ENCODE measurements around the gene ASXL2.

Gene ASXL2

GRCh38 chr2:25743132-25743830, 135.0 kb downstream of the ASXL2 start:
- no peak overlapping the region for H3K27ac ChIP-seq
- no peak for TF ChIP-seq CTCF (conservative IDR thresholded peaks at IDR 0.05)

- H3K27ac ChIP-seq, result no peak overlapping the region
- no peak for TF ChIP-seq CTCF (conservative IDR thresholded peaks at IDR 0.05)
These were observed 135.8 kb downstream of the ASXL2 start for GRCh38 chr2:25742501-25742900.

GRCh38 chr2:25740810-25741381, 137.4 kb downstream of the ASXL2 start:
- TF ChIP-seq CTCF (conservative IDR thresholded peaks at IDR 0.05), result no peak
- H3K27ac ChIP-seq, result no peak overlapping the region

GRCh38 chr2:25738383-25739343, 139.6 kb downstream of the ASXL2 start:
- no peak overlapping the region for H3K27ac ChIP-seq
- no peak for TF ChIP-seq CTCF (conservative IDR thresholded peaks at IDR 0.05)

GRCh38 chr2:25736899-25737515, 141.3 kb downstream of the ASXL2 start:
- no peak for TF ChIP-seq CTCF (conservative IDR thresholded peaks at IDR 0.05)
- no peak overlapping the region for H3K27ac ChIP-seq

GRCh38 chr2:25735835-25736234, 142.5 kb downstream of the ASXL2 start:
- no peak for TF ChIP-seq CTCF (conservative IDR thresholded peaks at IDR 0.05)
- no peak overlapping the region for H3K27ac ChIP-seq

- H3K27ac ChIP-seq, result no peak overlapping the region
- TF ChIP-seq CTCF (conservative IDR thresholded peaks at IDR 0.05), result no peak
These were observed 149.7 kb downstream of the ASXL2 start for GRCh38 chr2:25728559-25728958.
